Thymus (tissue), 11 donors: Measurements from ENCODE around the gene FAM228A. TPM values are rescaled to one million over a fixed set of nuclear protein-coding genes. Genes with fewer than 3 reads are reported as not detected.

ENCODE experiments used
- DNase-seq, 9 donors: peaks; one replicate each; pipeline ENCODE4 v3.0.0-alpha.2; 2013; ENCODE audit warnings: low spot score in 9 of 9, low read depth in 6 of 9, missing footprints in 1 of 9
- H3K27ac ChIP-seq, 2 donors: one replicate each; pipeline ENCODE4 v1.5.1; 2013; ENCODE audit warnings: control low read depth in 1 of 2, low read depth in 1 of 2, low read length in 1 of 2, mild to moderate bottlenecking in 1 of 2, moderate library complexity in 1 of 2
- H3K27me3 ChIP-seq, 2 donors: one replicate each; pipeline ENCODE4 v1.5.1; 2013; ENCODE audit warnings: low read length in 1 of 2; ENCODE audit not compliant: control insufficient read depth in 2 of 2, insufficient read depth in 1 of 2
- H3K36me3 ChIP-seq, 2 donors: one replicate each; pipeline ENCODE4 v1.5.1; 2013; ENCODE audit warnings: low read length in 1 of 2, mild to moderate bottlenecking in 1 of 2, moderate library complexity in 1 of 2; ENCODE audit not compliant: control insufficient read depth in 2 of 2, insufficient read depth in 2 of 2
- H3K4me1 ChIP-seq, 2 donors: one replicate each; pipeline ENCODE4 v1.5.1; 2013; ENCODE audit warnings: low read length in 2 of 2; ENCODE audit not compliant: control insufficient read depth in 2 of 2, insufficient read depth in 2 of 2
- H3K4me3 ChIP-seq, 2 donors: one replicate each; pipeline ENCODE4 v1.5.1; 2013; ENCODE audit warnings: low read length in 2 of 2, control low read depth in 1 of 2, mild to moderate bottlenecking in 1 of 2
- H3K9me3 ChIP-seq, 2 donors: one replicate each; pipeline ENCODE4 v1.5.1; 2013; ENCODE audit warnings: low read length in 1 of 2, mild to moderate bottlenecking in 1 of 2; ENCODE audit not compliant: control insufficient read depth in 2 of 2, insufficient read depth in 1 of 2
- WGBS: extraction: QIAGEN DNeasy Blood & Tissue Kit; methylation state at CpG from one replicate; pipeline ENCODE4 v1.1.7; 2013; 5-methylcytosine and 5-hydroxymethylcytosine counted together
- polyA plus RNA-seq: library from polyadenylated mRNA; stranded (reverse); fragments of 200-250 nt; gene quantifications from one replicate; pipeline ENCODE4 v1.2.3, GENCODE V29; 2013
- total RNA-seq: library from RNA; stranded (reverse); fragments of 120-200 nt; gene quantifications from one replicate; pipeline ENCODE4 v1.2.4, GENCODE V29; 2013
- donor health status: healthy.

Gene FAM228A
- total and polyA plus RNA-seq, 2 donors = 0.66 to 0.96 TPM

DNA sequence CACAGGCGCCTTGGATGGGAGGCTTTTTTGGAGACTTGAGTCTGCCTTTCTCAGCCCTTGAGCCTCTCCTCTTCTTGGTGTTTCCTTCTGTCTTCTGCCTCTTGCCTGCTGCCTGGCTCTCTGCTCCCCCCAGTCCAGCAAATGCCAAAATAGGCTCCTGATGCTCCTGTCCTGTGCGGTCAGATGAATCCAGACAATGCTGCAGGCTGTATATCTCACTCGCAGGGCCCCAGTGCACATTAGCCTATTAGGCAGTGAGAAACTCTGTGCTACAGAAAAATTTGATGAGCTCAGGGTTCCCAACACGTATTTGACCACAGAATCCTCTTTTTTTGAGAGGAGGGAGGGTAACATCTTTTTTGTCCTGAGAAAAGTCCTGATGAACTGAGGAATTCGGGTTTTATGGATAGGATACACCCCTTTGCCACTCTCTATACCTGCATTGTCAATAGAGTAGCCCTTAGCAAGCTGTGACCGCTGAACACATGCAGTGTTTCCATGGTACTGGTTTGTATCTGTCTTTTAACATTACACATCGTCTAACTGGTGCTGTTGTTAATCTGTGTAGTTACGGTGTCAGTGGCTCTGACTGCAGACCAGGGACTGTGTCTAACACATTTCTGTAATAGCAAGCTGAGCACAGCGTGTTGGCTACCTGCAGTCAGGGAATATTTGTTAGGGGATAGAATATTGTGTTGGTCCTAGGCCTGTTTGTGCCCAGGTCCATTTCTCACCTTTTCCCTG, 50.8 kb downstream of the FAM228A start:
- no peaks in the 10 kb centered on the region for H3K27me3 ChIP-seq
- H3K9me3 ChIP-seq = no peaks in the 10 kb centered on the region
- H3K4me1 ChIP-seq = no peaks in the 10 kb centered on the region
- 98% methylated on average over 9 of the region's 9 CpGs for WGBS
- DNase-seq = no peak
- no peak overlapping the region for H3K4me3 ChIP-seq
- H3K27ac ChIP-seq = no peak overlapping the region
- H3K36me3 ChIP-seq = peaks cover 6 to 8% of the 10 kb centered on the region in 2 donors

DNA sequence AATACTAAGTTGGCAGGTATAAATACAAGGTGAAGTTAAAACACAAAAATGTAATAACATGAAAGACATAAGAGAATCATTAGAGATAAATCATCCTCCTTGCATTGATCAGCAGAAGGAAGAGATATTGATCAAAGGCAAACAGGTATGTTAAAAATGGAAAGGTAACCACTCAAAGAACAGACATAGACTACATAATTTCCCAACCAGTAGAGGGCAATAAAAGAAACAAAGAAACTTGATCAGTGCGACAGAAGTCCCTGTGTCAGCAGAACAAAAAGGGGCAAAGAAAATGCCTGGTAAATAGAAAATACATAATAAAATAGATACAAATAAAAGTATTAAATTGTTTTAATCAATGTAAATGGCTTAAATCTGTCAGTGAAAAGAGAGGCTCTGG, 53.6 kb downstream of the FAM228A start:
- Histone ChIP-seq H3K4me1 (no peaks in the 10 kb centered on the region), H3K9me3 (no peaks in the 10 kb centered on the region), H3K36me3 (peaks cover 6 to 8% of the 10 kb centered on the region in 2 donors), H3K4me3 (no peak overlapping the region), H3K27me3 (no peaks in the 10 kb centered on the region), H3K27ac (no peak overlapping the region)
- 87% methylated on average over 1 of the region's 1 CpG for WGBS
- DNase-seq = peak in 1 of 9 donors; percentile 22

DNA sequence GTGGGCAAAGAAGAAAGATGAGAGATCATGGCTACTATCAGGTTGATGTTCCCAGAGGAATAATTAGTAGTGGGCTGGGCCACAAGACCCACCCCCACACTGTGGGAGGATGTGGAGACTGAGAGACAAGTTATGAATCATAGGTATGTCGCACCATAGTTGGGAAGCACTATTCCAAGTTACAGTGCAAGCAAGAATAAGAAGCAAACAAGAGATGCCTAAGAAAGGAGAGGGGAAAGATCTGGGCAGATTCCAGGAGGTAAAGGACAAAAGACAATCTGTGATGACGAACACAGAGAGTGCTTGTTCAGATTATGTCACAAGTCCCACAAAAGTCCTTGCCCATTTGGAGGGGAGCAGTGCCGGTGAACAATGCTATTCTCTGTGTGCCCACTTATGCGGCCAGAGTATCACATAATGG, 56.6 kb downstream of the FAM228A start:
- DNase-seq = no peak
- Histone ChIP-seq H3K36me3 (peaks cover 0 to 3% of the 10 kb centered on the region in 2 donors), H3K4me1 (no peaks in the 10 kb centered on the region), H3K9me3 (no peaks in the 10 kb centered on the region), H3K4me3 (no peak overlapping the region), H3K27me3 (no peaks in the 10 kb centered on the region), H3K27ac (no peak overlapping the region)
- 96% methylated on average over 4 of the region's 4 CpGs for WGBS

DNA sequence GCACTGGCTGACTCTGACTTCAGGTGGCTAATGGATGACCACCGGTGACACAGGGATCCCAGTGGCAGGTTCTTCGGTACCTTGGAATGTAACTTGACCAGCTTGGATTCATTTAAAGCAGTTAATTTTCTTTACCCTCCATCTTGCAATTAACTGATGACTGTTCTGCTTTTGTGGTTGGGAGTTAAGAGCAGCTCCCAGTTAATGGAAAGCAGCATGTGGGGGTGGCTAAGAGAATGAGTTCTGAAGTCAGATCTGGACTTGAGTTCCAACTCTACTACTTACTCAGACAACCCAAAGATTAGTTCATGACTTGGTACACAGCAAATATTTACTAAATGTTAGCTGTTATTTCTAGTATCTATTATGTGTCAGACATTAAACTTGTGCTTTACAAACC, 58.5 kb downstream of the FAM228A start:
- Histone ChIP-seq H3K27ac (no peak overlapping the region), H3K27me3 (no peaks in the 10 kb centered on the region), H3K4me3 (no peak overlapping the region), H3K9me3 (no peaks in the 10 kb centered on the region), H3K4me1 (no peaks in the 10 kb centered on the region), H3K36me3 (peaks cover 2 to 3% of the 10 kb centered on the region in 2 donors)
- no peak for DNase-seq
- WGBS = 97% methylated on average over 2 of the region's 2 CpGs

DNA sequence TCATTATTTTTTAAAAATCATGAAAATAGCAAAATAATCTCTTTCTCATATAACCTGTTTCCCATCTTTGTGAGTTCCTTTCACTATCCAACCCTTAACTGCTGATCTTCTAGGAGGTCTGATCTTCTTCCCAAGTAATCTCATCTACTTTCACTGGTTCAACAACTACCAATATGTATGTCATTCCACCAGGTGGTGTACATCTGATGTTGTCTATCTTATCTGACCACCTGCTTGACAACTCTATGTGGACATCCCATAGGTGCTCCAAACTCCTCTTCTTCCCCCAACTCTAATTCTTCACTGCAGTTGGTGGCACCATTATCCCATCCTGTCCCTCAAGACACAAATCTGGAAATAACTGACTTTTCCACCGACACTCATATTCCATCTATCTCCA, 62.5 kb downstream of the FAM228A start:
- no peak for DNase-seq
- no peak overlapping the region for H3K4me3 ChIP-seq
- no peaks in the 10 kb centered on the region for H3K9me3 ChIP-seq
- no peaks in the 10 kb centered on the region for H3K27me3 ChIP-seq
- peaks cover 3 to 7% of the 10 kb centered on the region in 2 donors for H3K36me3 ChIP-seq
- H3K27ac ChIP-seq = no peak overlapping the region
- H3K4me1 ChIP-seq = no peaks in the 10 kb centered on the region
- WGBS = 100% methylated on average over 1 of the region's 1 CpG

DNA sequence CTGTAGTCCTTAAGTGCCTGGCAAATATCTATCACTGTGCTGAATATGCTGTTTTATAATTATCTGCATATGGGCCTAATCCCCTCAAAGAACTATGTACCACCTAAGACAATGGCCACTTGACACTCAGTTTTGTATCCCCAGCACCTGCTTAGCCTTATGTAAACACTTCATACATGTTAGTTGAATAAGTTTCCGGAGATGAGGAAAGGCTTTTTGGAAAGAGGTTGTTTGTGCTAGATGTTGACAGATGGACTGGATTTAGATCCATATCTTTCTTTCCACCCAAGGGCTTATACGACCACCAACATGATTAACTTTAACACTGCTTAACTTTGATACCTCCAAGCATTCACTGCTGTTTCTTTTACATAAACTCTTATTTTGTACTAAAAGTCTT, 63.3 kb downstream of the FAM228A start:
- Histone ChIP-seq H3K36me3 (peaks cover 3 to 7% of the 10 kb centered on the region in 2 donors), H3K27me3 (no peaks in the 10 kb centered on the region), H3K9me3 (no peaks in the 10 kb centered on the region), H3K27ac (no peak overlapping the region), H3K4me1 (no peaks in the 10 kb centered on the region), H3K4me3 (no peak overlapping the region)
- DNase-seq = no peak
- WGBS = over 99% methylated on average over 2 of the region's 2 CpGs

DNA sequence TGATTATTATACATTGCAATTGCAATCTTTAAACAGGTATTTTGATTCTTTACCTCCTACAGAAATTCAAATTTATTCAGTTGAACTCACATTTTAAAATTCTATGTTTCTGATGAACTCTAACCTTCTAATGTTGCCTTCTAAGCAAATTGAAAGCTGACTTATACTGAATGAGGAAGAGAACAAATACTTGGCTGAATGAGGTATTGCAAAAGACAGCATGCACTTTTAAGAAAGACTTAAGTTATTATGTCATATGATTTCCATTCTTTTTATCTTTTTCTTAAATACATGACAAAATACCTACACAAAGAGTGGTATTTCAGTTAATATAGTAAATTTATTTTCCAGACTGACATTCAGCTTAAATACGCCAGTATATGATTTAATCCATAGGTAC, 64.7 kb downstream of the FAM228A start:
- no peaks in the 10 kb centered on the region for H3K27me3 ChIP-seq
- 100% methylated on average over 1 of the region's 1 CpG for WGBS
- H3K36me3 ChIP-seq = peaks cover 0 to 17% of the 10 kb centered on the region in 2 donors
- no peaks in the 10 kb centered on the region for H3K9me3 ChIP-seq
- DNase-seq = no peak
- H3K27ac ChIP-seq = no peak overlapping the region
- H3K4me3 ChIP-seq = no peak overlapping the region
- H3K4me1 ChIP-seq = no peaks in the 10 kb centered on the region

Other genes starting within 250 kb of the FAM228A start
- 22.5 TPM for gene ATAD2B, start 247.9 kb upstream of the FAM228A start, total RNA-seq
- gene ATAD2B, start 247.9 kb upstream of the FAM228A start, polyA plus RNA-seq = 12.1 TPM
- gene UBXN2A, start 234.6 kb upstream of the FAM228A start, total RNA-seq = 11.0 TPM
- 10.9 TPM for gene UBXN2A, start 234.6 kb upstream of the FAM228A start, polyA plus RNA-seq
- gene MFSD2B, start 165.0 kb upstream of the FAM228A start, total RNA-seq = 0.19 TPM
- gene MFSD2B, start 165.0 kb upstream of the FAM228A start, polyA plus RNA-seq = 0.21 TPM
- gene WDCP, start 127.7 kb upstream of the FAM228A start, total RNA-seq = 11.5 TPM
- 4.7 TPM for gene WDCP, start 127.7 kb upstream of the FAM228A start, polyA plus RNA-seq
- 4.4 TPM for gene FKBP1B, start 125.3 kb upstream of the FAM228A start, total RNA-seq
- gene FKBP1B, start 125.3 kb upstream of the FAM228A start, polyA plus RNA-seq = 9.3 TPM
- gene SF3B6, start 98.7 kb upstream of the FAM228A start, total RNA-seq = 213 TPM
- gene SF3B6, start 98.7 kb upstream of the FAM228A start, polyA plus RNA-seq = 163 TPM
- 30.0 TPM for gene TP53I3, start 90.2 kb upstream of the FAM228A start, total RNA-seq
- gene TP53I3, start 90.2 kb upstream of the FAM228A start, polyA plus RNA-seq = 31.3 TPM
- 0.90 TPM for gene PFN4, start 51.7 kb upstream of the FAM228A start, total RNA-seq
- 1.3 TPM for gene PFN4, start 51.7 kb upstream of the FAM228A start, polyA plus RNA-seq
- gene FAM228B, start 51.6 kb upstream of the FAM228A start, total RNA-seq = 16.2 TPM
- 31.5 TPM for gene FAM228B, start 51.6 kb upstream of the FAM228A start, polyA plus RNA-seq
- gene ITSN2, start 185.5 kb downstream of the FAM228A start, total RNA-seq = 30.5 TPM
- gene ITSN2, start 185.5 kb downstream of the FAM228A start, polyA plus RNA-seq = 74.6 TPM